ENCODE results near the gene GCNT1.

- no peak for TF ChIP-seq CTCF (IDR thresholded peaks at IDR 0.05)
- no peak for TF ChIP-seq TCF12 (IDR thresholded peaks at IDR 0.05)
- TF ChIP-seq SMC3 (IDR thresholded peaks at IDR 0.05; ENCODE audit: low read depth, low read length), result no peak
These were observed 93.2 kb downstream of the GCNT1 start for GRCh38 chr9:76552181-76552580.

All from SK-N-SH (cell line).